ENCODE results near the gene CASP7. TPM values are rescaled to one million over a fixed set of nuclear protein-coding genes. Genes with fewer than 3 reads are reported as not detected.

Gene CASP7
- total RNA-seq, 1 experiment from 2014 or later, result 4.7 TPM

GRCh38 chr10:113651021-113651420 is 28.7 kb upstream of the CASP7 start:
- Histone ChIP-seq H4K91ac (ENCODE audit: insufficient read length, low read depth, low read length) (no peak overlapping the region), H4K8ac (replicated peaks; ENCODE audit: insufficient read length, low read depth, low read length) (no peak overlapping the region), H3K27me3 (ENCODE audit: insufficient read depth, low read length) (no peaks in the 10 kb centered on the region), H3K9me3 (ENCODE audit: control insufficient read depth, low read depth, low read length) (no peaks in the 10 kb centered on the region), H3K4me2 (ENCODE audit: insufficient read depth, insufficient read length, low read length) (no peak overlapping the region), H3K4ac (ENCODE audit: low read depth, low read length) (no peak overlapping the region), H3K23ac (ENCODE audit: insufficient read length, low read depth, low read length) (no peak overlapping the region), H3K23me2 (ENCODE audit: insufficient read length, low read depth, low read length, poor library complexity, severe bottlenecking) (no peaks in the 10 kb centered on the region), H2BK15ac (ENCODE audit: low read depth, low read length) (no peak overlapping the region), H4K20me1 (ENCODE audit: control insufficient read depth, insufficient read depth, insufficient read length) (no peaks in the 10 kb centered on the region), H3K79me1 (ENCODE audit: insufficient read depth, low read depth, low read length, poor library complexity, severe bottlenecking) (no peaks in the 10 kb centered on the region), H4K5ac (ENCODE audit: insufficient read length, low read depth, low read length) (no peak overlapping the region), H3K14ac (ENCODE audit: insufficient read depth, low read length) (no peak overlapping the region), H3T11ph (ENCODE audit: low read length) (no peak overlapping the region), H2BK20ac (ENCODE audit: low read depth, low read length, poor library complexity, severe bottlenecking) (no peak overlapping the region), H3K18ac (ENCODE audit: insufficient read length, low read depth, low read length) (no peak overlapping the region), H2AK5ac (ENCODE audit: insufficient read length, low read length) (no peak overlapping the region), H3K56ac (ENCODE audit: insufficient read length, low read depth, low read length) (no peak overlapping the region), H3K9ac (ENCODE audit: extremely low read depth, insufficient read length, low read length) (no peak overlapping the region), H3K4me1 (ENCODE audit: insufficient read depth, low read length) (no peaks in the 10 kb centered on the region), H2BK120ac (ENCODE audit: low read depth, low read length, poor library complexity, severe bottlenecking) (no peak overlapping the region), H2BK5ac (ENCODE audit: insufficient read length, low read length) (no peak overlapping the region), H2BK12ac (ENCODE audit: insufficient read length, low read depth, low read length) (no peak overlapping the region), H2AFZ (ENCODE audit: low read length) (no peak overlapping the region), H3K79me2 (ENCODE audit: insufficient read depth, low read length) (no peaks in the 10 kb centered on the region), H3K27ac (ENCODE audit: insufficient read length, low read depth, low read length) (no peak overlapping the region)
- peaks cover 7% of the 10 kb centered on the region for H3K27me3 Mint-ChIP-seq (ENCODE audit: low read depth)
- H3K4me1 Mint-ChIP-seq, result 0 out of 4 replicates have a peak, but pooled peaks cover 0 to 3% of the 10 kb centered on the region in 2 experiments
- no peaks in the 10 kb centered on the region for H3K36me3 Mint-ChIP-seq (ENCODE audit: insufficient read depth in 1 of 3, low read depth in 3 of 3)
- no peak for DNase-seq
- H3K27ac Mint-ChIP-seq, result no peak overlapping the region
- TF ChIP-seq CTCF (conservative IDR thresholded peaks at IDR 0.05), result no peak
- no peaks in the 10 kb centered on the region for H3K9me3 Mint-ChIP-seq
- no CpG with 5 or more reads among the region's 2 CpGs for WGBS (ENCODE audit: extremely low coverage, insufficient read length, low lambda C conversion rate)
- H3K4me3 Mint-ChIP-seq, result no peak overlapping the region

Data from H9 (cell line).